Heart left ventricle (tissue), 13 donors: Measurements from ENCODE around the gene KCNQ2.

Experiments used
- POLR2A ChIP-seq, 2 donors: fragments of 450-650 bp; IDR thresholded peaks; one replicate each; pipeline ENCODE4 v1.6.1; 2017; ENCODE audit warnings: antibody characterized with exemption in 2 of 2, mild to moderate bottlenecking in 2 of 2, moderate library complexity in 2 of 2
- TF ChIP-seq, protein P1 (sequence below), 12 donors: fragments of 200-600 bp; sonication (generic) in 4 of 12; IDR thresholded peaks; one replicate each; pipeline versions ENCODE4 v1.5.0 to v1.8.0; 2018 to 2022; ENCODE audit warnings: antibody characterized with exemption in 12 of 12, mild to moderate bottlenecking in 5 of 12
- donor health status: ischemic (EF 13 %, LVEDD 7.1; RV severe dilation, severe dysfunction).
- donor health status: DM: no; HTN: yes; CAD: no.
- donor health status: DM: no; HTN: no; CAD: no.
- donor health status: ischemic (EF 25% LVEDD 6.9; RV normal size, moderate dysfunction).
- donor health status: ischemic (EF 25% LVEDD 5.7; RV mildly dilated, moderate dysfunction).
- donor health status: ischemic (EF 35%, LVEDD 5.7; RV mildly dilated, moderate dysfunction).
- donor health status: nonischemic (EF 11% LVEDD 7.7; RV severe dilation, severe dysfunction).
- donor health status: DM: yes; HTN: yes; CAD: no.
- donor health status: PGD.
- donor health status: ischemic (EF 29% LVEDD 5.4; RV normal size, mild dysfunction).
- donor health status: nonischemic (EF 23%, LVEDD 6.1; RV moderate dilation, normal function).

DNA sequence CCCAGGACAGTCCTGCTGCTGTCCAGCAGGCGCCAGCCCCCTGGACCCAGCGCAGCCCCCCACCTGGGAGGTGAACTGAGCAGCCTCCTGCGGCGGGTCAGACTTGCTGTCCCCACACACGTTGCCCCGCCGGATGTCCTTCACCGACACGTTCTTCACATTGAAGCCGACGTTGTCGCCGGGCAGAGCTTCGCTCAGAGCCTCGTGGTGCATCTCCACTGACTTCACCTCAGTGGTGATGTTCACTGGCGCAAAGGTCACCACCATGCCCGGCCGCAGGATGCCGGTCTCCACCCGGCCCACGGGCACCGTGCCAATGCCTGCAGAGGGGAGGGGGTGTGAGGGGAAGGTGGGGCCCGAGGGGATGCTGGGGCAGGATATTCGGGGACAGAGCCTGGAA lies 18.0 kb upstream of the KCNQ2 start:
- TF ChIP-seq, protein P1, sequence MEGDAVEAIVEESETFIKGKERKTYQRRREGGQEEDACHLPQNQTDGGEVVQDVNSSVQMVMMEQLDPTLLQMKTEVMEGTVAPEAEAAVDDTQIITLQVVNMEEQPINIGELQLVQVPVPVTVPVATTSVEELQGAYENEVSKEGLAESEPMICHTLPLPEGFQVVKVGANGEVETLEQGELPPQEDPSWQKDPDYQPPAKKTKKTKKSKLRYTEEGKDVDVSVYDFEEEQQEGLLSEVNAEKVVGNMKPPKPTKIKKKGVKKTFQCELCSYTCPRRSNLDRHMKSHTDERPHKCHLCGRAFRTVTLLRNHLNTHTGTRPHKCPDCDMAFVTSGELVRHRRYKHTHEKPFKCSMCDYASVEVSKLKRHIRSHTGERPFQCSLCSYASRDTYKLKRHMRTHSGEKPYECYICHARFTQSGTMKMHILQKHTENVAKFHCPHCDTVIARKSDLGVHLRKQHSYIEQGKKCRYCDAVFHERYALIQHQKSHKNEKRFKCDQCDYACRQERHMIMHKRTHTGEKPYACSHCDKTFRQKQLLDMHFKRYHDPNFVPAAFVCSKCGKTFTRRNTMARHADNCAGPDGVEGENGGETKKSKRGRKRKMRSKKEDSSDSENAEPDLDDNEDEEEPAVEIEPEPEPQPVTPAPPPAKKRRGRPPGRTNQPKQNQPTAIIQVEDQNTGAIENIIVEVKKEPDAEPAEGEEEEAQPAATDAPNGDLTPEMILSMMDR (IDR thresholded peaks at IDR 0.05): no peak
- no peak for TF ChIP-seq POLR2A (IDR thresholded peaks at IDR 0.05)
